H1 (cell line): ENCODE measurements around the gene ERC1. TPM values are rescaled to one million over a fixed set of nuclear protein-coding genes. Genes with fewer than 3 reads are reported as not detected.

Experiments
- CTCF ChIA-PET: fragments of 300-600 bp; sonication (Branson Sonifier 250); formaldehyde crosslinking; loops from one replicate; lab custom pipeline; 2021; ENCODE audit not compliant: partially characterized antibody; lab: Charles Lee
- POLR2A ChIA-PET: fragments of 300-600 bp; sonication (Branson Sonifier 250); formaldehyde crosslinking; loops from one replicate; lab custom pipeline; 2021; ENCODE audit warnings: inconsistent platforms; ENCODE audit not compliant: partially characterized antibody; lab: Charles Lee
- DNase-seq, 2 experiments: peaks; one replicate each; pipeline versions ENCODE4 v3.0.0 to v3.0.0-alpha.2; 2010 to 2022; ENCODE audit warnings: low spot score in 2 of 2, low read depth in 1 of 2, mixed read lengths in 1 of 2
- FAIRE-seq: peaks from 2 replicates; lab custom pipeline; 2011; peaks lifted over from hg19 to GRCh38; lab: Jason Lieb, UNC
- H2AFZ ChIP-seq: 2 replicates; pipeline ENCODE4 v1.8.1; 2012; ENCODE audit warnings: low read length, inconsistent platforms
- H2AK5ac ChIP-seq: 2 replicates; pipeline ENCODE4 v1.6.1; 2013; ENCODE audit warnings: low read depth, low read length
- H2BK120ac ChIP-seq: replicated peaks from 2 replicates; pipeline ENCODE3; 2013; ENCODE audit warnings: low read depth, low read length, inconsistent platforms
- H2BK12ac ChIP-seq: 2 replicates; pipeline ENCODE4 v1.6.1; 2013; ENCODE audit warnings: low read depth, low read length
- H2BK15ac ChIP-seq: 2 replicates; pipeline ENCODE4 v1.6.1; 2013; ENCODE audit warnings: low read length
- H2BK20ac ChIP-seq: 2 replicates; pipeline ENCODE4 v1.6.1; 2013; ENCODE audit warnings: low read length
- H2BK5ac ChIP-seq: 2 replicates; pipeline ENCODE4 v1.6.1; 2013; ENCODE audit warnings: low read depth, low read length
- H3K14ac ChIP-seq: 2 replicates; pipeline ENCODE4 v1.6.1; 2013; ENCODE audit warnings: inconsistent platforms; ENCODE audit not compliant: insufficient read length
- H3K18ac ChIP-seq: 2 replicates; pipeline ENCODE4 v1.6.1; 2013; ENCODE audit warnings: low read length; ENCODE audit errors: extremely low read depth
- H3K23ac ChIP-seq: 2 replicates; pipeline ENCODE4 v1.6.1; 2013; ENCODE audit warnings: inconsistent platforms; ENCODE audit not compliant: insufficient read length
- H3K23me2 ChIP-seq: 2 replicates; pipeline ENCODE4 v1.6.1; 2013; ENCODE audit warnings: low read depth, low read length
- H3K27ac ChIP-seq: 2 replicates; pipeline ENCODE4 v1.6.1; 2011; ENCODE audit warnings: low read depth, low read length, inconsistent platforms
- H3K27me3 ChIP-seq, 4 experiments: replicated peaks in 1 of 4; 1 replicate in 1 of 4; 2 replicates in 3 of 4; pipeline versions ENCODE4 v1.6.1 to v1.8.1; 2011 to 2013; ENCODE audit warnings: low read length in 3 of 4, mild to moderate bottlenecking in 3 of 4, inconsistent platforms in 2 of 4, mixed read lengths in 2 of 4, moderate library complexity in 1 of 4; ENCODE audit not compliant: control insufficient read depth in 3 of 4, insufficient read depth in 3 of 4; ENCODE audit errors: extremely low read depth in 1 of 4
- H3K36me3 ChIP-seq, 4 experiments: 2 replicates each; pipeline versions ENCODE4 v1.6.1 to v1.8.1; 2011 to 2013; ENCODE audit warnings: mild to moderate bottlenecking in 4 of 4, low read length in 3 of 4, moderate library complexity in 2 of 4, control low read depth in 1 of 4, inconsistent platforms in 1 of 4; ENCODE audit not compliant: insufficient read depth in 4 of 4, control insufficient read depth in 2 of 4
- H3K4ac ChIP-seq: replicated peaks from 2 replicates; pipeline ENCODE3; 2013; ENCODE audit warnings: low read length, low read depth, mixed read lengths, inconsistent platforms; ENCODE audit not compliant: insufficient read length
- H3K4me1 ChIP-seq, 4 experiments: replicated peaks in 1 of 4; 1 replicate in 1 of 4; 2 replicates in 3 of 4; pipeline versions ENCODE4 v1.6.1 to v1.8.1; 2011 to 2013; ENCODE audit warnings: low read length in 3 of 4, inconsistent platforms in 2 of 4, mixed read lengths in 1 of 4; ENCODE audit not compliant: insufficient read depth in 4 of 4, control insufficient read depth in 3 of 4
- H3K4me2 ChIP-seq, 2 experiments: 2 replicates each; pipeline versions ENCODE4 v1.6.1 to v1.8.1; 2011 to 2013; ENCODE audit warnings: low read depth in 2 of 2, low read length in 2 of 2, control low read depth in 1 of 2, inconsistent platforms in 1 of 2, mild to moderate bottlenecking in 1 of 2; ENCODE audit not compliant: insufficient read depth in 1 of 2
- H3K4me3 ChIP-seq, 4 experiments: fragments of 200-600, 300-600 bp in 1 of 4; sonication (generic), shearing (Covaris generic), sonication (Bioruptor Twin) in 1 of 4; 2 replicates each; pipeline versions ENCODE4 v1.5.1 to v1.8.1; 2011 to 2016; ENCODE audit warnings: low read length in 4 of 4, low read depth in 3 of 4, control low read depth in 2 of 4, inconsistent platforms in 2 of 4, mild to moderate bottlenecking in 2 of 4, mixed read lengths in 1 of 4, moderate library complexity in 1 of 4; ENCODE audit not compliant: insufficient read depth in 2 of 4; ENCODE audit errors: extremely low read depth in 1 of 4
- H3K56ac ChIP-seq: replicated peaks from 2 replicates; pipeline ENCODE3; 2013; ENCODE audit warnings: low read depth, mild to moderate bottlenecking, mixed read lengths, low read length, inconsistent platforms; ENCODE audit not compliant: insufficient read length
- H3K79me1 ChIP-seq: 2 replicates; pipeline ENCODE4 v1.6.1; 2013; ENCODE audit warnings: low read depth, low read length, control low read depth
- H3K79me2 ChIP-seq, 2 experiments: 2 replicates each; pipeline versions ENCODE4 v1.6.1 to v1.8.1; 2012 to 2013; ENCODE audit warnings: low read length in 2 of 2, mild to moderate bottlenecking in 2 of 2, inconsistent platforms in 1 of 2; ENCODE audit not compliant: insufficient read depth in 2 of 2, control insufficient read depth in 1 of 2
- H3K9ac ChIP-seq, 4 experiments: replicated peaks in 1 of 4; 1 replicate in 1 of 4; 2 replicates in 3 of 4; pipeline versions ENCODE4 v1.6.1 to v1.8.1; 2011 to 2013; ENCODE audit warnings: low read depth in 3 of 4, low read length in 3 of 4, control low read depth in 2 of 4, mild to moderate bottlenecking in 2 of 4, moderate library complexity in 2 of 4, inconsistent platforms in 1 of 4; ENCODE audit errors: extremely low read depth in 1 of 4
- H3K9me3 ChIP-seq, 2 experiments: 2 replicates each; pipeline versions ENCODE4 v1.6.1 to v1.8.1; 2012 to 2013; ENCODE audit warnings: mild to moderate bottlenecking in 2 of 2, moderate library complexity in 2 of 2, control low read depth in 1 of 2, inconsistent platforms in 1 of 2, low read depth in 1 of 2, low read length in 1 of 2, mixed read lengths in 1 of 2; ENCODE audit not compliant: insufficient read depth in 2 of 2
- H4K20me1 ChIP-seq, 2 experiments: replicated peaks in 1 of 2; 2 replicates each; pipeline versions ENCODE3 to v1.8.1; 2011 to 2013; ENCODE audit warnings: inconsistent platforms in 2 of 2, low read length in 2 of 2, mild to moderate bottlenecking in 1 of 2; ENCODE audit not compliant: insufficient read depth in 2 of 2, control insufficient read depth in 1 of 2
- H4K5ac ChIP-seq: 2 replicates; pipeline ENCODE4 v1.6.1; 2013; ENCODE audit warnings: low read length, low read depth, mixed read lengths, inconsistent platforms; ENCODE audit not compliant: insufficient read length
- H4K8ac ChIP-seq: 2 replicates; pipeline ENCODE4 v1.8.0; 2013; ENCODE audit warnings: mild to moderate bottlenecking, moderate library complexity, low read length, inconsistent platforms; ENCODE audit not compliant: insufficient read depth; ENCODE audit errors: extremely low read depth
- H4K91ac ChIP-seq: replicated peaks from 2 replicates; pipeline ENCODE3; 2013; ENCODE audit warnings: low read length, mixed read lengths, inconsistent platforms; ENCODE audit not compliant: insufficient read length
- CEBPB ChIP-seq: IDR thresholded peaks from 2 replicates; pipeline ENCODE4 v1.6.1; 2012; ENCODE audit warnings: low read depth, low read length
- CTCF ChIP-seq, 3 experiments: IDR thresholded peaks; 1 replicate in 2 of 3; 2 replicates in 1 of 3; pipeline versions ENCODE4 v1.5.1 to v1.6.1; 2011; ENCODE audit warnings: low read length in 3 of 3, mild to moderate bottlenecking in 3 of 3, inconsistent platforms in 2 of 3, low read depth in 1 of 3, moderate library complexity in 1 of 3; ENCODE audit not compliant: insufficient read depth in 1 of 3; ENCODE audit errors: control extremely low read depth in 1 of 3
- HDAC6 ChIP-seq: IDR thresholded peaks from one replicate; pipeline ENCODE4 v1.7.1; 2012; ENCODE audit warnings: low read depth, mild to moderate bottlenecking, inconsistent platforms, low read length, moderate library complexity
- SP2 ChIP-seq: IDR thresholded peaks from 2 replicates; pipeline ENCODE4 v1.6.1; 2012; ENCODE audit warnings: mild to moderate bottlenecking, low read length, inconsistent platforms
- YY1 ChIP-seq: IDR thresholded peaks from 2 replicates; pipeline ENCODE4 v1.6.1; 2011; ENCODE audit warnings: low read depth, mild to moderate bottlenecking, low read length
- WGBS, 2 experiments: shearing (Covaris generic) in 1 of 2; methylation state at CpG; one replicate each; pipeline versions ENCODE4 v1.1.6 to v1.1.7; 2013 to 2015; ENCODE audit warnings: low lambda C conversion rate in 2 of 2, mixed read lengths in 2 of 2, inconsistent platforms in 1 of 2, low coverage in 1 of 2, missing lambda C conversion rate in 1 of 2; ENCODE audit not compliant: insufficient replicate concordance in 2 of 2, insufficient coverage in 1 of 2, insufficient read length in 1 of 2; ENCODE audit errors: extremely low coverage in 1 of 2, missing lambda C conversion rate in 1 of 2; 5-methylcytosine and 5-hydroxymethylcytosine counted together
- polyA plus RNA-seq, 7 experiments: library from polyadenylated mRNA; depleted of rRNA in 3 of 7; stranded (reverse) in 5 of 7; unstranded in 2 of 7; fragments of >200 nt in 5 of 7; fragments of 200-250 nt in 2 of 7; gene quantifications; 1 replicate in 5 of 7; 2 replicates in 1 of 7; 4 replicates in 1 of 7; pipeline versions ENCODE4 v1.2.1 to v1.2.3, GENCODE V29; 2011 to 2013; ENCODE audit warnings: missing spikeins in 2 of 7, mixed read lengths in 2 of 7
- total RNA-seq: library from RNA; stranded (reverse); fragmentation: NEBNext Ultra II Directional; extraction: Animal tissue kit (Norgen Biotek cat#: 25700); gene quantifications from 2 replicates; pipeline ENCODE4 v1.2.1, GENCODE V29; 2021

ERC1 gene
- total and polyA plus RNA-seq, 2 of the 8 experiments (the other 6 are each of a cell fraction or from before 2014, with no cell fraction given): 7.8 to 45.7 TPM

- Histone ChIP-seq H2BK120ac (no peak overlapping the region), H3K9me3 (no peaks in the 10 kb centered on the region), H2BK12ac (no peak overlapping the region), H3K14ac (no peak overlapping the region), H2AFZ (no peak overlapping the region), H2BK15ac (no peak overlapping the region), H4K5ac (no peak overlapping the region), H3K79me2 (peaks cover 0 to 22% of the 10 kb centered on the region in 2 experiments; a peak in 3 of 4 replicates), H3K79me1 (no peaks in the 10 kb centered on the region), H3K23me2 (peaks cover 14% of the 10 kb centered on the region), H3K27me3 (peaks cover 0 to 2% (median 0%) of the 10 kb centered on the region in 4 experiments; a peak in 2 of 7 replicates), H3K4me1 (peaks cover 5 to 8% (median 6%) of the 10 kb centered on the region in 4 experiments; a peak in 5 of 7 replicates), H3K27ac (no peak overlapping the region), H3K4me3 (no peak overlapping the region), H4K20me1 (no peaks in the 10 kb centered on the region), H2BK5ac (no peak overlapping the region), H3K18ac (no peak overlapping the region), H3K56ac (no peak overlapping the region), H3K36me3 (no peaks in the 10 kb centered on the region), H3K23ac (no peak overlapping the region), H4K8ac (no peak overlapping the region), H2BK20ac (no peak overlapping the region), H3K4ac (no peak overlapping the region), H3K4me2 (no peak overlapping the region; a peak in 1 of 4 replicates), H2AK5ac (no peak overlapping the region), H3K9ac (no peak overlapping the region), H4K91ac (no peak overlapping the region)
- TF ChIP-seq SP2 (no peak), CEBPB (no peak), HDAC6 (no peak), CTCF (IDR thresholded peaks at IDR 0.05; ENCODE audit: control extremely low read depth in 1 of 3, insufficient read depth in 1 of 3, low read depth in 1 of 3, low read length in 3 of 3) (no peak), YY1 (no peak)
- no peak for FAIRE-seq
- no peak for DNase-seq
- ChIA-PET POLR2A (no interaction called here), CTCF (no interaction called here)
- WGBS, 2 experiments: 90% methylated on average over 2 of the region's 2 CpGs; no CpG with 5 or more reads in 1 of the 2 experiments
These were observed 2.0 kb upstream of the ERC1 start for GRCh38 chr12:989051-989450.
